Activated naive CD4-positive, alpha-beta T cell treated with anti-CD3 and anti-CD28 coated beads, Interleukin-2, amount 50 U/mL, for 16 hours (primary cell): ENCODE results near the gene CELA2B.
A peak's percentile ranks its signal among the peaks of the same experiment; 100 is the strongest.
"Not testable (repeated sequence)": the region's sequence is repeated elsewhere in the genome, so short reads cannot be mapped to it uniquely, and the experiment has no call there.

ENCODE experiments used
- DNase-seq: peaks from one replicate; pipeline ENCODE4 v3.0.0-alpha.2; 2020

The CELA2B gene

DNA sequence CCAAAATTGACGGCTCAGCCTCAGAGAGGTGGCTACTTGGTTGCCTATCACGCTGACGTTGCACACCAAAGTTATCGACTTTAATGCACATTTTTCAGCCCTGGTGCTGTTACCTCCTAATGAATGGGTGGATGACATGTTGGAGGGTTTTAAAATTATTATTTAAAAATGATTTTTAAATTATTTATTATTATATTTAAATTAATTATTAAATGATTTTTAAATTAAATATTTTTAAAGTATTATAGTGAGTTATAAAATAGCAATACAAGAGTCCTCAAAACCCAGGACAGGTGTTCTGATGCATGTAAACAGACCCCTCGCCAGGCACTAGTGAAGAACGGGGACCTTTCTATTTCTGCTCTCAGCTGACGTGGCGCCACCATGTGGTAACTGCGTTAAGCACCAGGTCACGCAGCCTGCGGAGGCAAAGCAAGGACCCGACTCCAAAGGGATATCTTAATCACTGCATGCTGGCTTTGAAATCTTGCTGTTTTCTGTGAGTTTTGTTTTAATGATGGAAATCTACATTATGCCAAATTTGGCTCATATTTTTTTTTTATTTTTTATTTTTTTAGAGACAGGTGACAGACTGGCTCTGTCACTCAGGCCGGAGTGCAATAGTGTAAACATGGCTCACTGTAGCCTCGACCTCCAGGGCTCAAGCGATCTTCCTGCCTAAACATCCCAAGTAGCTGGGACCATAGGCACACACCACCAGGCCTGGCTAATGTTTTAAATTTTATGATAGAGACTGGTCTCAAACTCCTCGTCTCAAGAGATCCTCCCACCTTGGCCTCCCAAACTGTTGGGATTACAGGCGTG is 25.5 kb downstream of the CELA2B start:
- DNase-seq, result peak; percentile 48

- DNase-seq, result no peak
Observed at GRCh38 chr1:15504436-15504835, 28.5 kb downstream of the CELA2B start.

DNA sequence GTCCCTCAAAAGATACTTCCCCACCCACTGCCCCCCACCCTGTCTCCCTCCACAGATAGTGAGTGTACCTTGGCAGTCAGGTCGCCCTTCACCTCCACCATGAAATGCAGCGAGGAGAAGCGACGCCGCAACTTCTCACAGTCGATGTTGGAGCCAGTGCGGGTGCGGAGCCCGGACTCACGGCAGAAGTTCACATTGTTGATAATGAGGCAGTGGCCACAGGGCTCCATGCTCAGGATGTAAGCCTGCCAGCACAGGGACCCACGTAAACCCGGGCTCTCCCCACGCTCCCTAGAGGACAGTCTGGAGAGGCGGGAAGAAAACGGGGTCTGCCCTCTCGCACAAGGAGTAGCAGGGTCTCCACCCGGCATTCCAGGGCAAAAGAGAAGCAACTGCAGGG is 30.9 kb downstream of the CELA2B start:
- DNase-seq, result no peak

GRCh38 chr1:15507278-15507677 is 31.4 kb downstream of the CELA2B start:
- no peak for DNase-seq

DNA sequence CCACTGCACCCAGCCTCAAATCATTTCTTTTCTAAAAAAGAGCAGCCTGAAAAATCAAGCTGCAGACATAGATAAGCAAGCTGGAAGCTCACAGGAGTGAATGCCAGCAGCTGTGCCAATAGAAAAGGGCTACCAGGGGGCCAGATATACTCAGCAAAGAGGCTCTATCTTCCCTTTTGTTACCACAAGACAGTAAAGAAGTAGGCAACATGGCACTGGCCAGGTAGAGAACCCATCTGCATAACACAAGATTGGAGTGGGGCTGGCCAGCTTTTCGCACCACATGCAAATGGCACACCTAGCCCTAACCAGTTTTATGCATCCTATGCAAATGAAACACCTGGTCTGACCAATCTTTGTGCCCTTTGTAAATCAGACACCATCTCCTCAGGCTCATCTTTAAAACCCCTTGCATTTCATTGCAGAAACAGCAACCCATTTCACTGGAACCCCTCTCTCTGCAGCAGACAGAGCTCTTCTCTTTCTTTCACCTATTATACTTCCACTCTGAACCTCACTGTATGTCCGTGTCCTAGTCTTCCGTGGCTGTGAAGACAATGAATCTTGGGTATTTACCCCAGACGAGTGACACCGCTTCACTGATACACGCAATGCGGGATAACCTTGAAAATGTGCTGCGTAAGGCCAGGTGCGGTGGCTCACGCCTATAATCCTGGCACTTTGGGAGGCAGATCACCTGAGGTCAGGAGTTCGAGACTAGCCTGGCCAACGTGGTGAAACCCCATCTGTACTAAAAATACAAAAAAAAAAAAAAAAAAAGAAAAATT is 33.0 kb downstream of the CELA2B start:
- DNase-seq, result no peak

GRCh38 chr1:15509586-15509985 is 33.7 kb downstream of the CELA2B start:
- no peak for DNase-seq

- no peak for DNase-seq
Observed at GRCh38 chr1:15510611-15511405, 34.9 kb downstream of the CELA2B start.

DNA sequence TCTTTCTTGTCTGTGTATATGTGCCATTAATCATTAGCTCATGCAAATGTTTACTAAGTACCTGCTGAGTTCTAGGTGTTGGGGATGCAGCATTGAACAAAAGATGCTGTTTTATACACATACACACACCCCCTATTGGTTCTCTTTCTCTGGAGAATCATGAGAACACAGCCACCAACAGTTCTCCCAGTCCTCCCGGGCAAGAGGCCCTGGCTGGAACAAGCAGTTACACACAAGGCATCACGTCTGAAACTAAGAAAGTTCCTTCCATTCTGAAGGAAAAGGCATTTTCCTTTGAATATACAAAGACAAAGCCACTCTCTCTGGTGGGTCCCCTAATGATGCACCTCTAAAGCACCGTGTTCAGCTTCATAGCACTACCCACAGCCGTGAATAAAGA is 37.3 kb downstream of the CELA2B start:
- DNase-seq, result no peak

DNA sequence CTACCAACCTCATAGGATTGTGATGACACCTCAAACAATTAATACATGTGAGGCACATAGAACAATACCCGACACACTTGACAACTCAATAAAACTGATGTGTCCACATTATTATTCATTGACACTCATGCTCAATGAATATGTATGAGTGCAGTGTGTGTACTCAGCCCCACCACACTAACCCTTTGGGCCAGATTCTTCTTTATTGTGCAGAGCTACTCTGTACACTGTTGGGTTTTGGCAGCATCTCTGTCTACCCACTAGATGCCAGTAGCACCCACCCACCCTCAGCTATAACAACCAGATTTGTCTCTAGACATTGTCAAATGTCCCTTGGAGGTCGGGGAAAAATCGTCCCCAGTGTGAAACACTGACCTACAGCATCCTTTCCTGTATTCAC is 38.0 kb downstream of the CELA2B start:
- no peak for DNase-seq

GRCh38 chr1:15514557-15514956 is 38.7 kb downstream of the CELA2B start:
- not testable (repeated sequence) for DNase-seq

- no peak for DNase-seq
Observed at GRCh38 chr1:15515022-15515663, 39.2 kb downstream of the CELA2B start.

DNA sequence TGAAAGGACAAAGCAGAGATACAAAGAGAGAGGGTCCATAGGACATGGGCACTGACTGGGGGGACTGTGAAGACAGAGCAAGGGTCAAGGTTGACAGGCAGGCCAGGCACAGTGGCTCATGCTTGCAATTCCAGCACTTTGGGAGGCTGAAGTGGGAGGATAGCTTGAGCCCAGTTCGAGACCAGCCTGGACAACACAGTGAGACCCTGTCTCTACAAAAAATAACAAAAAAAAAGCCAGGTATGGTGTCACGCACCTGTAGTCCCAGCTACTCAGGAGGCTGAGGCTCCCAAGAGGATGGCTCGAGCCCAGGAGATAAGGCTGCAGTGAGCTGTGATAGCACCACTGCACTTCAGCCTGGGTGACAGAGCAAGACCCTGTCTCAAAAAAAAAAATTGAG is 43.7 kb downstream of the CELA2B start:
- no peak for DNase-seq

GRCh38 chr1:15521206-15521906 is 45.5 kb downstream of the CELA2B start:
- not testable (repeated sequence) for DNase-seq

GRCh38 chr1:15522551-15522950 is 46.6 kb downstream of the CELA2B start:
- no peak for DNase-seq

GRCh38 chr1:15523104-15524020 is 47.5 kb downstream of the CELA2B start:
- no peak for DNase-seq

DNA sequence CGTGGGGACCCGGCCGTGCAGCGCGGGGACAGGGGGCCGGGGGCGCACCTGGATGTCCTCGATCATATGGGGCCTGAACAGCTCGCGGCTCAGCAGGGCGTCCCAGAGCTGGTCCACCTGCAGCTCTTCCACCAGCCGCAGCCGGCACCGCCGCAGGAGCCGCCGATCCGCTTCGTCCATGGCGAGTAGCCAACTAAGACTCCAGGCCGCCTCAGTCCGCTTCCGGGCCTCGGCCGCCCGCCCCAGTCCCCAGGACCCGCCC is 48.0 kb downstream of the CELA2B start, which contains the start of gene CASP9:
CASP9 (minus strand) TSS at position 195 of the 262 bp plus-strand sequence; CDS start at position 180, 15 bp downstream.
- DNase-seq, result no peak

GRCh38 chr1:15524283-15525049 is 48.6 kb downstream of the CELA2B start:
- DNase-seq, result peak; percentile 99

DNA sequence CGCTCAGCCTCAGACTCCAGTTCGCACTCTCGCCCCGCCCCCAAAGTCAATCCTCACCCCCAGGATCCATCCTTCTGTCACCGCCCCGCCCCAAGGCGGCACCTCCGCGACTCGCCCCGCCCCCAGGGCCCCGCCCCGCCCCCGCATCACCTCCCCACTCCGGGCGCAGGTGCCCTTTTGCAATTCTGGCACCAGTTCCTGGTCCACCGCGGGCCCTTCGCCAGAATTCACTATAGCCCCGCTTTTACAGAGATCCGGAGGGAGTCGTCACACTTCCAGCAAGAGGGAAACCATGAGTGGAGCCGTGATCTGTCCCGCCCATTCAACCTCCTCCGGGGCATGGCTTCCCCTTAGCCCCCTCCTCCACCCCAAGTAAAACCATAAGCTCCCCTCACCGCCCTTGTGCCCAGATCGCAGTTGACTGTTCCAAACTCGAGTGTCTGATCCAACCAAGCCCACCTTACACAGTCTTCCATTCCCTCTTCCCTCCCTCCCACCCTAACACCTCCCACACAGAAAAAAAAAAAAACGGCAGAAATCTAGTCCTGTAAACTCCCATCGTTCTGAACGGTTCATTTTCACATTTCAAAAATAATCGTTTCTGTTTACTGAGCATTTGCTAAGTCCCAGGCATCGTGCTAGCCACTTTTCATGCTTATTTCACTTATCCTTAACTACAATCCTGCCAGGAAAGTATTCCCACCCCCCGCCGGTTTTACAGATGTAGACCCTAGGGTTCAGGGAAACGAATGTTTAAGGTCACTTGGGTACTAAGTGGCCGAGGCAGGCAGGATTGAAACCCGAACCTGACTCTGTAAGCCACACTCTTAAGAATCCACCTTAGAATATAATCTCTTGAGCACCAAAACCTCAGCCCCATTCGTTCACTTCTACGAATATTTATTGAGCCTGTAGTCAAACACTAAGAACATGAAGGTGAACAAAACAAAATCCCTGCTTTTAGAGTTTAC is 49.4 kb downstream of the CELA2B start:
- DNase-seq, result peak; percentile 100

DNA sequence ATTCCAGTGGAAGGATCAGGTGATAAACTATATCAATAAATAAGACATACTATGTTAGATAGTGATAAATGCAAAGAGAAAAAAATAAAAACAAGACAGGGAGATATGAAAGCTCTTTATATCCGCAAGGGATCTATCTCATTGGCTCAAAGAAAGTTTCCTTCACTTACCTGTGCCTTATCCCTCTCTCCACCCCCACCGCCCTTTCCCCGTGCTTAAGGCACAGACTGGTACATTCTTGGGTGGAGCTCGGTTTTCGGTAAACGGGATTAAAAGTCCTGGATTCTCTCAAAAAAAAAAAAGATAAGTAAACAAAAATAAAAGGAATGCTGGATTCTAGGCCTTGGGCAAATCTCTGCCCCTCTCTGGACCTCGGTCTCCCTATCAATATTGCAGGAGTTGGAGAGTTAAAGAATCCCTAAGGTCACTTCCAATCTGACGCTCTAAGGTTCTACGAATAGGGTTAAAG is 50.2 kb downstream of the CELA2B start:
- peak; percentile 16 for DNase-seq
